ENCODE measurements around the gene CACNA2D3.

The CACNA2D3 gene

DNA sequence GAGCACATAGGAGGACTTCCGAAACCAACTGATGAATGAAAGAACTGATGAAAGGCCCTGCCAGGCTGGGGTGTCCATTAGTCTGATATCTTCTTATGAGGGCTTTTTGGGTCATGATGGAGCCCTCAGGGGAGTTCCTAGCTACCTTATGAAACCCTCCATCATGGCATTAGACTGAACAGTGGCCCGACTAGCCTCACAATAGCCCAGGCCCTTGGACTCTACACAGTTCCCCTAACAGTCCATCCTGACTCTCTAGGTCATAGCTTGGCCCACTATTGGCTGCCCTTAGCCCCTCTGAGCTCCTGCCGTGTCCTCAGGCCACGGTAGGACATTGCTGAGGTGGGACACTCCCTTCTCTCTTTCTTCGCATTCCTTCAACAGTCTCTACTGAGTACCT, 365.9 kb downstream of the CACNA2D3 start:
- no peak for DNase-seq

DNA sequence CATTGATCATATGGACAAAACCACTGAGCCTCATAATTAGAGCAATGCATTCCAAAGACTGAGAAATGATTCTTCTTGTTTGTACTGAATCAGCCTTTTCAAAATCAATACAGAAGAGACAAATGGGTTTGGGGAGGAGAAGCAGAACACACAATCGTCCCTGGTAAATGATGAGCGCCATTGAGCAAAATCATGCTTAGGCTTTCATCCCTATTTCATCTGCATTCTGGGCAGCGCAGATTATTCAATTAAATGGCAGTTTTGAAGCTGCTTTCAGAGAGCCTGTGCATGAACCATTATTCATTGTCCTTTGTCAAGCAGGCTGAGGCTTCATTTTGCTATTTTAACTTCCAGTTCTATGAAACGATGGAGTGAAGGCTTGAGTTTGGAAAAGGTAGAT, 371.9 kb downstream of the CACNA2D3 start:
- DNase-seq: no peak

DNA sequence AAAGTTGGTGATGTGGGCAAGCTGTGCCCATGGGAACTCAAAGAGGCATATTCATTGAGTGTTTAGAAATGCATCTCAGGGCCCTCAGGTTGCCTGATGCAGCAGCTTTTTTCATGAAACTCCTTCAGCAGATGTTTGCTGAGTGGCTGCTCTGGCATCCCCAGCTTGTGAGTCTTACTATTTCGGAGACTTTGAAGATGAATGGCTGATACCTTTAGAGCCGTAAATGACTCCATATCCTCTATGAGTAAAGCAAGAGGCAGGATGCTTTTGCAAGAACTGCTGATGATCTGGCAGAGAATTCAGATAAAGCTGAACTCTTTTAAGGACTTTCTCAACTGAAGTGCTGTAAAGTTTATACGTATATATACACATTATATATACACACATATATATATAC, 384.3 kb downstream of the CACNA2D3 start:
- DNase-seq: no peak

DNA sequence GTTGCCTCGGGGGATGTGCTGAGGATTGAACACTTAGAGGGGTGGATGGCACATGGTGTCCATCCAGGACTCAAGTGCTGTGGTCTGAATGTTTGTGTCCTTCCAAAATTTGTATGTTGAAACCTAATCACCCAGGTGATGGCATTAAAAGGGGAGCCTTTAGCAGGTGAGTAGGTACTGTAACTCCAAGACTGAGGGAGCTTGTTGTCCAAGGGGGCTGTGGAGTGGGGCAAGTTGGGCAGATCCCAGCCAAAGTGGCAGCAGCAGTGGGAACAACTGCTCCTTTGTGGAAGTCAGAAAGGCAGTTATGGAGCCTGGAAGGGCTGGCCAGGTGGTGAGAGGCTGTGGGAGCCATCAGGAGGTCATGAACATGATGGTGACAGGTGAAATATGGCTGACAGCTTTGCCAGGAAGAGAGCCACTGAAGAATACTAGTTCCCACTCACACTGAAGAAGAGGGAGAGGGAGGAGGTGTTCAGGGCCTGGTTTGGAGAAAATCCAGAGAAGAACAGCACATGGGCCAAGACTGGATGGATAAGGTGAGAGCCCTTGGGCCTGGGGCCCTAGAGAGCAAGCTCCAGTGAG, 385.6 kb downstream of the CACNA2D3 start:
- DNase-seq: no peak

DNA sequence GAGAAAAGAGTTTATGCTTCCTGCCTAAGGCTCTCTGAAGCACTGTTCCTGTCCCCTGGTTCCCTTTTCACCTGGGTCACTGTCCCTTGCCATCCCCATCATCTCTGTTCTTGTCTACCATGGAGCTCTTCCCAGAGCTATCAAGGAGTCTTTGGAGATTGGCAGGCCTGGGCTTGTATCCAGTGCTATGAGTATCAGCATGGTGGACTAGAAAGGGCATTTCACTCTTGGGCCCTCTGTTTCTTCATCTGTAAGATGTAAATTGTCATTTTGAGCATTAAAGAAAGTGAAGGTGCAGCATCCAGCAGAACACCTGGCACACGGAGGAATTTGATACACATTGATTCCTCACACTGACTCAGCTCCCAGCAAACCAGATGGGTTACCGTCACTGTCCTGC, 388.2 kb downstream of the CACNA2D3 start:
- DNase-seq: no peak

DNA sequence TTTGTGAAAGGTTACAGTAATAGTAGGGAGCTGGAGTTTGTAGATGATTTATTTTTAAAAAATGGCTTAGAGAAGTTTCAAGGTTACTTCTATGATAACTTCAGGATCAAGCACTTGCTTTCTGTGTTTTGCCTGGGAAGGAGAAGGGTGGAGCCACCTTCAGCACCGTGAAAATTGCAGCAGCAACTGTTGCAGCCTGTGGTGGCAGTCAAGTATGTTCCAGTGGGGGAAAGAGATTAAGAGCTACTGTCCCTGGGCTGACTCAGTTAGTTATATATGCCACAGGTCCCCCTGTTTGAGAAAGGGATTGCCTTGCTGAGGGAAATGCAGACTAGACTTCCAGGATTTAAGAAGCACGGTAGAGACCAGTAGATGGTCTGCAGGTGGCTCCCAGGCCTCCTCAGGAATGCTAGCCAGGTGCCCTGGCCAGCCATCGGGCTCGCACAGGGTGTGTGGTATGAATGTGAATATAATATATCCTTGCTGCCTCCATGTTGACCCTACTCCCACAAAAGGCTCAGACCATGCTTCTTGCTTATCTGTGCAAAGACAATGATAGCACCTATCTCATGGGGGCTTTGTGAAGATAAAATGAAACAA, 389.5 kb downstream of the CACNA2D3 start:
- no peak for DNase-seq

DNA sequence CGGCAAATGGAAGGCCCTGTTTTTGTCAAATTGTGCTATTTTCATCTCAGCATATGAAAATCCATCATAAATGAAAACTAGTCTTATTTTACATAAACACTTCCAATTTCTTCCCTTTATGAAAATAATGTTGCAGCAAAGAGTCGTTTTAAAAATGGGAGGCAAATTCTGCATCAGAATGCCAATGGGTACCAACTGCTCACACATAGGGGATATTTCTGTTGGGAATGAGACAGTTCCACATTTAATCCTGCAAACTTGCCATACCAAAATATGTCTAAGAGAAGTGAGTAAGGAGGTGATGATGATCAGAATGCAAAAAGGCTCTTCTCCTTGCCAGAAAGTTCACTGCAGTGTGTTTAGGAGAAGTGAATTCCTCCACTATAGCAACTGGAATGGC, 391.7 kb downstream of the CACNA2D3 start:
- no peak for DNase-seq

DNA sequence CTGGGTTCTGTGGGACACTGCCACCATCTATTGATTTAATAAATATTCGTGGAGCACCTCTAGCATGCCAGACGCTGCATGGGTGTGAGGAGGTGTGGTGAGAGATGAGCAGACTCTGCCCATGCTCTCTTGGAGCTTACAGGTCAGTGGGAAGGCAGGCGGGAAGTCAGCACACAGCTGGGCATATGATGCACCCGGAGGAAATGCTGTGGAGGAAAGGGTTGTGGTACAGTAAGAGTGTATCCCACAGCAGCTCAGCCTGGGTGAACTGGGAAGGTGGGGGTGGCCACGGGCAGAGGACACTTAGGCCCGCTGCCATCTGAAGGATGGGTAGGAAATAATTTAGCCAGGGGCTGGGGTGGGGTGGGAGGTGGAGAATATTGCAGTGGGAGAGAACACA, 392.1 kb downstream of the CACNA2D3 start:
- DNase-seq: no peak

DNA sequence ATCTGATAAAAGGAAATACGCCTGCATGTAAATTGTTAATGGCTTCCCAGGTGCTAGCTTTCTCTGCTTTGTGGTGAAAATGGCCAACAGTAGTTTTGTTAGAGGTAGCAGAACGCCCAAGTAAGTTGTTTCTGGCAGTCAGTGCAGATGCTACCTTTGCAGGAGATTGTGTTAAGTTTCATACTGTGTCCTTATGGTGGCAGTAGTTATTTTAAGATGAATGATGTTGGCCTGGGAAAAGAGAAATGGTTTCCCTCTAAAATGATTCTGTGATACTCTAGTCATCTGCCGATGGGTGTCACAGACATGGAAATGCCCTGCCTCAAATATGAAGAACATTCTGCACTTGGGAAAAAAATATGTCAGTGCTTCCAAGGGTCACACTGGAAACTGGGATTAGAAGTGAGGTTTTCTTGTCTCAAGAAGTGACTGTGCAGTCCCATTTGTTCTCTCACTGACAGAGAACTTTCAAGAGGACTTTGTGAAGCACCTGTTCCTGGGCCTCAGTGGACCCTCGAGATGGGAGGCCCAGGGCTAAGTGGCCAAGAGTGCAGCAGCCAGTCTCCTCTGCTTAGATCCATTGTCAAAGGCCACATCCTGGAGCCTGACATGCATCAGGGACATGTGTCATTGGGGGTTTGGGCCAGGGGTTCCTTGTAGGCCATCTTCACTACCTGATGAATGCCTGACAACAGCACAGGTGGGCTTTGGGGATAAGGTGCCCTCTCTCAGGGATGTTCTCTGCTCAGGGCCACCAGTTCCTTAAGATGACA, 393.3 kb downstream of the CACNA2D3 start:
- no peak for DNase-seq

DNA sequence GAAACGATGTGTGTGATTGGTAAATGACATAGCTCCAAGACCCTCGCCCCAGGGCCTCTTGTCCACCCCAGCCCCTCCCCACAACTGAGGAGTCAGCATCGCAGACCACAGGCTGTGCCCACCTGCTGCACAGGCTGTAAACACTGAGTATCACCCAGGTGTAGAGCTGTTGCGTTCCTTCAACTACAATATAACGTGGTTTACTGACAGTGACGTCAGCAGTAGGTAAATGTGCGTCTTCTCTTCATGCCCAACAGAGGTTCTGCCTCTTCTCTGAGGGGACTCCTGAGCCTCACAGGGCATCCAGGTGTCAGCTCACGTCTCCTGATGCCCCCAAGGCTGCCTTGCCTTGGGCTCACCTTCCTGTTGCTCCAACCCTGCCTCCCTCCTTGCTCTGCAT, 395.1 kb downstream of the CACNA2D3 start:
- no peak for DNase-seq

DNA sequence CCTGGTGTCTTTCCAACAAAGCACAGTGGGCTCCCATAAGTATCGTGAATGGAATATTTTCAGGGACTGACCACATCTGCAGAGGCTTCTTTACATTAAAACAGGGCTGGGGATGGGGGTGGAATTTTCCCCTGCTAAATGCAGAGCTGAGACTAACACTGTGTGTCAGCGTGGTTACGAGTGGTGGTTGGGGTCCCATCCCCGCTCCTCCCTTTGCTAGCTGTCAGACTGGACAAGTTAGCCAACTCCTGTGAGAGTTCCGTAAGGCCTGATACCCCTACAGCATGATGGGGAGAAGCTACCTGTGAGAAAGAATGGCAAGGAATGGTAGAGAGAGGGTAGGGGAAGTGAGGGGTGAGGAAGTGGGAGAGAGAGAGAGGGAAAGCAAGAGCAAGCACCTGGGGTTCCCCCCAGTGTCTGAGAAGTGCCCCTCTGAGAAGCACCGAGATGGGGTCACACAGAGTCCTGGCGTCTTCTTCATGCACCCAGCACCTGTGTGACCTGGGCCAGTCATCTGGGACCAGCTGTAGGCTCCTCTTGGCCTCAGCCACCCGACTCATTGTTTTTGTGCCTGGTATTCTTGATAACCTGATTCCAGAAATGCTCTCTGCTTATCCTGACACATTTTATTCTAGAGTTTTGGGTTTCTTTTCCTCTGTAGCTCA, 395.8 kb downstream of the CACNA2D3 start:
- DNase-seq: no peak

DNA sequence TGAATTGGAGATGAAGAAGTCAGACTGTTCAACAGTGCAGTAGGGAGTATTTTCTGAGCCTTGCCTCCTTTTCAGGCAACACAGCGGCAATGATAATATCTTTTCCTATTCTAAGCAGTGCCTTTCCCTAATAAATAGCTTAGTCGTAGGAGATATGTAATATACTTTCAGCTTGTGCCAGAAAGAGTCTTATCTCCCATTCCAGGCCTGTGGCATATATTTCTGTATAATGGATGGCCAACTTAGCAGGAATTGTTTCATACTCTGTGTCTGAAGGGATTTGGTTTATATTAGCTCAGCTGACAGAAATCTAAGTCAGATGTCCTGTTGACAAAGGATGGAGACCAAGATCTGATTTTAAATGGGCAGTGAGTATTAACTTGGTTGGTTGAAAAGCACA, 397.1 kb downstream of the CACNA2D3 start:
- no peak for DNase-seq

DNA sequence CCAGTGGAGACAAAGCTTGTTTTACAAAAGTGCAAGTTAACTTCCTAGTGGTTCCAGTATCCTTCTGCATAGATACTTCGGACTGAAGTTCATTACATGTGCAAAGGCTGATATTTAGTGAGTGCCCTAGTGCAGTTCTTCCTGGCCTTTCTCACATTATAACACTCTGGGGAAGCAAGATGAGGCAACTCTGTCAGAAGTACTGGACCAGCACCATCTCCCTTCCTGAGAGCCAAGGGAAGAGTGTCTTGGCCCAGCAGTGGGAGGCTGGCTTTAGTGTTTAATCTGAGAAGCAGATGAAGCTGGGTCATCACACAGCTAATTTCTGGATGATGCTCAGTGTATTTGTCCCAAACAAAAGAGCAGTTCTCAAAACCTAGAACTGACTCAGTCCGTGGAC, 397.7 kb downstream of the CACNA2D3 start:
- DNase-seq: no peak

DNA sequence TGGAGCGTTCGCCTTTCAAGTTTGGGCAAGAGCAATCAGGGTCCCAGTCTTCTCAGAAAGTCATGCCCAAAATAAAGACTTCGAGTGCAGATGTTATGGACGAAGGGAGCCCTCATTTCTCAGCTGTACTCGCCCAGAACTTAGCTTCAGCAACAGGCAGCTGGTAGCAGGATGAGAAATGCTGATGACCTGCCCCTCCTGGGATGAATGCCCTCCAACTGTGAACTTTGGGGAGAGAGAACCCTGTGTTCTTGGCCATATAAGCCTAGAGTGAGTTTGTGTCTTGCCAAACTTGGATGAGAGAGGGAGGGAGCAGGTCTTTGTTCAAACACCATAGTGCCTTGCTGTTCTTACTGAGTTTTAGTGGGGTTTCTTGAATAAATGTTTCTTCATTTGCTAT, 405.2 kb downstream of the CACNA2D3 start:
- DNase-seq: no peak

DNA sequence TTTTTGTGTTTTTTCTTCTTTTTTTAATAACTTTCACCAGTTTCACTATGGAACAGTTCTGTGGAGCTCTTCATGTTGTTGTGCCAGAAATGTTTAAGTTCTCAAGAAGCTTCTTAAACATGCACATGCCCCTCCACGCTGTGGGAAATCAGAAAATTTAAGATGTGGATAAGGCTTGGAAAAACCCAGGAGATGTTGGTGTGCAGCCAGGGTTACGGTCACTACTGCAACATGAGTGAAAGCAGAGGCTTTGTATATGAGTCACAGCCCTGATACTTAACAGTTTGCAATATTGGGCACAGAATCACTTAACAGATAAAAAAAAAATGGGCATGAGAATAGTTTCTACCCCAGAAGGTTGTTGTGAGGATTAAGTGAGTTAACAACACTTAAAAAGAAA, 405.6 kb downstream of the CACNA2D3 start:
- DNase-seq: no peak

DNA sequence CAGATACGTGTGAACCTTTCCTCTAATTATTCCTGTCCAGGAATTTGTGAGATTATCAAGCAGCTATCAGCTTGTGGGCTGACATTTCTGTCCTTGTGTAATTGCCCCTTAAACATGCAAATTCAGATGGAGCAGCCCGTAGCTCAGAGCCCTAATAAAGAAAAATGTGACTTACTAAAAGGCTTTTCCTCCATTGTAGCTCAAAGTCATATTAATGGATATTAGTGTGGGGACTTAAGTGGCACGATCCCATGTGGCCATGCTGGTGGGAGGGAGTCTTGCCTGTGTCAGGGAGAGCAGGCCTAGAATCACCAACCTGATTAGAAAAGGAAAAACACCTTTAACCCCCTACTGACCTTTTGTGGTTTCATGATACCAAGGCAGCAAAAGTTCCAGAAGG, 406.3 kb downstream of the CACNA2D3 start:
- DNase-seq: no peak

DNA sequence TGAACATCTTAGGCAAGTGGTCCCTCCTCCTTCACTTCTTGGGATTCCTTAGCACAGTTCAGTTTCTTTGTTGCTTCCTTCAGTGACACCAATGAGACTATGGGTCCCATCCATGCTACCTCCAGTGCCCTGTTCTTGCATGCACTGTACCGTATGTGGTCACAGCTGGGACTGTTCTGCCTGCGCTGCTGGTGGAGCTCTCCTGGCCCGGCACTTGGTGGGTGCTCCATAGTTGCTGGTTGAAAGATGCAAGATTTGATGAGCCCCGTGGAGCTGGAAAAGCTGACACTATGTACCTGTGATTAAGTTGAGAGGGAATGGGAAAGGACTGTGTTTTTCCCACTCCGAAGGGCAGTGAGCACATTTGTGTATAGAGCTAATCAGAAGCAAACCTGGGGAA, 407.7 kb downstream of the CACNA2D3 start:
- no peak for DNase-seq

DNA sequence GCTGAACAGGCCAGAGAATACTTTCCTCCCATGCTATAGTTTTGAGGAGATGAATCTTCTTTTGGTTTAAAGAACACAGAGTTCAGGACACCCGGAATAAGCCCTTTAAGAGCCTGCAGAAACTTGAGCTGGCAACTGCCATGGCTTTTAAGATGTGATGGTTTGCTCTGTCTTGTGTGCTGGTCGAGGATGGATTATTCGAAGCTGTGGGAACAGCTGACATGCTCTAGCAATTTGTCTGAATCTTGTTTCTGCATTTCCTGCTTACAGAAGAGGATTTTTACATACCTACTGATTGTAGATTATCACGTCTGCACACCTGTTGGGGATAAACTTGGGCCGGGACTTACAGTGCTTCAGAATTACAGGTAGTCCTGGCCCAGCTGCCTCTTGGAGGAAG, 408.6 kb downstream of the CACNA2D3 start:
- no peak for DNase-seq

DNA sequence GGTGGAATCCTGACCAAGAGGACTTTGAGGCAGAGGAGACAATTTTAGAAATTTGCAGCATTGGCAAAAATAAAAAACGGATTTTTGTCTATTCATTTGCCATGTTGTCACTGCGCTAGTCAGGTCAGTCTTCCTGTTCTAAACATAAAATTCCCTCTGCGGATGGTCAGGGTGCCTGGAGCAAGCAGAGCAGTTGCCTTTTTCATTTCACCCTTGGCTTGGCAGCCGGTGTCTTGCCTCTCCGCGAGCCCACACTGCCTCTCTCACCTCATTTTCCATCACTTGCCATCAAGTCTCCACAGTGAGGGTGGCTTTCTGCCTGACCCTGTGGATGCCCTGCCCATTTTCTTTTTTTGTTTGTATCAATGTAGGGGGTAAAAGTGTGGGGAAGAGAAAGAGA, 409.4 kb downstream of the CACNA2D3 start:
- DNase-seq: no peak

DNA sequence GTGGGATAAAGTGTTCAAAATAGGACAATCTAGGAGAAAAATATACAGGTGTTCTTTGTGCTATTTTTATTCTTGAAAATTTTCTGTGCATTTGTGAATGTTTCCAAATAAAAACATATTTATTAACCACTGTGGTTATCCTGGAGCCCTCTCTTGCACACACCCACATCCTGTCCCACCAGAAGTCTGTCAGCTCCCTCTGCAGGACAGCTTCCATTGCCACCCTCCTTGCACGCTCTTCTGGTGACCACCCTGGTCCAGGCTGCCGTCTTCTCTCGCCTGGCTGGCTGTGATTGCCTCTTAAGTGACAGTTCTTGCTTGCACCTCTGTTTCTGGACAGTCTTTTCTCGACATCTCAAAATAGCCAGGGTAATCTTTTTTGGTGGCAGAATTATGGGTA, 411.5 kb downstream of the CACNA2D3 start:
- DNase-seq: no peak

DNA sequence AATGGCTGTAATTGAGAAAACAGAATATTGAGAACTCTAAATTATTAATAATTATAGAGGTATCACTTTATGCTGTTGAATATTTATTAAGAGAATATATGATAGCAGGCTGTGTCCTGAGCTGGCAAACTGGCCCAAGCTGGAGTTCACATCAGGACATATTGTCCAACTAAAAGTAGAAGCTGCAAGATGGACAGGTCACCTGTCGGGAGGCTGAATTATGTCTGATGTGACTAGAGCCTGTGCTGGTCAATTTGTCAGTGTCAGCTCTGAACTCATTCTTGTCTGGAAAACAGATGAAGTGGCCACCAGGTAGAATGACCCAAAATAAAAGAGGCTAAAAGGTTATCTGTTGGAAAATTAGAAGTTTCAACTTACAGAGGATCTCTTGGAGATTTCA, 413.3 kb downstream of the CACNA2D3 start:
- no peak for DNase-seq

DNA sequence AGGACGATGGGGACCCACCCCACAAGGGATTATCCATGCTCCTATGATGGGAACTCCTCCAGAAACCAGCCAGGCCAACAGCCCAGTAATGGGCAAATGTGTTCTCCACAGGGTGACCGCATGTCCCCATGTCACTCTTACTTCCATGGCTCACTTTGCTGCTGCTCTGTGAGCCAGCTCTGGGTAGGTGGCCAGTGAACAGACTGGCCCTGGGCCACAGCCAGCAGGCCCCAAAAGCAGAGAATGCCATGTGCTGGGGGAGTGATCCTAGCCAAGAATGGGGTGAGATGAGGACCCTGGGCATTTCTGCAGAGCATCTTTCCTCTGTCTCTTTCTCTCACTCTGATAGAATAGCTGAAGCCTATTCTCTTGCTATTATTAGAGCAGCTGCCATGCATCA, 414.1 kb downstream of the CACNA2D3 start:
- DNase-seq: no peak

DNA sequence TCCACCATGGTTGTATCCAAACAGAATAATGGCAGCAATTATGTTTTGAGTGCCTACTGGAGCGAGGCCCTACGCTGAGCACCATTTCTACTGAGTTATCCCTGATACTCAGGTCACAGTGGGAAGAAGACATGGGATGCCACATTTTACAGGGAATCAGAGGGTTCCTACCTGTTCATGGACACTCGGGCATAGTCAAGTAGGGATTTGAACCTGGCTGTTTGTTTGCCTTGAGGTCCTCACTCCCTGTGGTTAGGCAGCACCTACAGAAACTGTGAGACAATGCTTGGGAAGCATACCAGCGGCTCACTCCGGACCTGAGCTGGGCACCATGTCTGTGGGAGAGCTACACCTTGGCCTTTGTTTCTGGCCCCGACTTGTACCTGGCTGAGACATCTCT, 415.2 kb downstream of the CACNA2D3 start:
- DNase-seq: no peak

DNA sequence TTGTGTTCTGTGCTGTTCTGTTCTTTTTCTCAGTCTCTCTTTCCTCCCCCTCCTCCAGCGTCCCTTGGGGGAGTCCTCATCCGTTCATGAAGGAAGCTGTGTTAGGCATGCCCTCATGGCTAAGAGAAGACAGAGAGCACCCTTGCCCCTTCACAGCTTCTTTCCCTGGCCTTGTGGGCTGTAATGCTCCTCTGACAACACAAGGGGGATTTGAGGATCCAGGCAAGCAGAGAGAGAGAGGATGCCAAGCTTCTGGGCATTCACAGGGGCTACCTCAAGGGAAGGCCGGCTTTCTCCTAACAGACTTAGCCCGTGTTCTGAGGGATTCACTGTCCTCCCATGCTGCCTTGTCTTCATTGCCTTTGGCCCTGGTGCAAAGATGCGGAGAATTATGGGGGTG, 416.0 kb downstream of the CACNA2D3 start:
- no peak for DNase-seq
